ENCODE measurements around the gene SPRYD3. TPM values are rescaled to one million over a fixed set of nuclear protein-coding genes. Genes with fewer than 3 reads are reported as not detected.
"Not testable (repeated sequence)": the region's sequence is repeated elsewhere in the genome, so short reads cannot be mapped to it uniquely, and the experiment has no call there.

The SPRYD3 gene, protein sequence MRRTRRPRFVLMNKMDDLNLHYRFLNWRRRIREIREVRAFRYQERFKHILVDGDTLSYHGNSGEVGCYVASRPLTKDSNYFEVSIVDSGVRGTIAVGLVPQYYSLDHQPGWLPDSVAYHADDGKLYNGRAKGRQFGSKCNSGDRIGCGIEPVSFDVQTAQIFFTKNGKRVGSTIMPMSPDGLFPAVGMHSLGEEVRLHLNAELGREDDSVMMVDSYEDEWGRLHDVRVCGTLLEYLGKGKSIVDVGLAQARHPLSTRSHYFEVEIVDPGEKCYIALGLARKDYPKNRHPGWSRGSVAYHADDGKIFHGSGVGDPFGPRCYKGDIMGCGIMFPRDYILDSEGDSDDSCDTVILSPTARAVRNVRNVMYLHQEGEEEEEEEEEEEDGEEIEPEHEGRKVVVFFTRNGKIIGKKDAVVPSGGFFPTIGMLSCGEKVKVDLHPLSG
- total RNA-seq = 9.4 TPM

DNA sequence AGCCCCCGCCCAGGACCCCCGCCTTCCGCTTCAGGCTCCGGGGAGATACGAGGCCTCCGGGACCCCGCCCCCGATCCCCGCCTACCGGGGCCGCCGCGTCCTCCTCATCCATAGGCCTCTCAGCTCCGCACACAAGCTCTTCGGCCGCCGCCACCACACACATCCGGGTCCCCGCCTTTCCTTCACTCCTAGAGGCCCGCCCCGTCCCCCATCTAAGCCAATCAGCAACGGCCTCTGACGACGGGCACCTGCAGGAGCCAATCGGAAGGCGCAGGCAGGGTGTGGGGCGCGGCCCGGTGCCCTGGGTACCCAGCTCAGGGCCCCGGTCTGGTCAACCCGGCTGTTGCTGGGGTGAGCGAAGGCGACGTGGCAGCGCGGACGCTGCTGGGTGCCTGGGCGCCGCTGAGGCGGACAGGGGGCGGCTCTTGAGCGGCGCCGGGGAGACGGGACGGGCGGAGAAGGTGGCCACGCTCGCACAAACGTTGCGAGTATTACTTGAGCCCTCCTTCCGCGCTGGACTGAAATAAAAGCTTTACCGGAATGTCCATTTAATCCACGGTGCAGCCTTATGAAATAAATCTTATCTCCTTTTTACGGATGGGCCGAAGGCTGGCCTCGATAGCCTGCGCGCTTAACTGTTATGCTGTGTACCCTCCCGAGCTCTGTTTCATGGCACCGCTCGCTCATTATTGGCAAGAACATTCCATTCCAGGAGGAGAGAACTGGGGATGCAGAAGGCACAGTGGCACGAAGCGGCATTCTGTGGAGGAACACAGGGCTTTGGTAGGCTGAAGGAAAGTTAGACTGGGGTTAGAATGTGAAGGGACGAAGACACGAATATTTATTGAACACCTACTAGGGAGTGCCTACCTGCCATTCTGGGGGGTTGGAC lies at the start of gene SPRYD3:
Gene SPRYD3, minus strand, starts transcription at position 165 of the 892 bp plus-strand sequence. Its CDS starts 57 bp downstream, at position 108.
- Histone ChIP-seq H3K4me1 (ENCODE audit: insufficient read depth, low read length) (peaks cover 21% of the 10 kb centered on the region), H3K4me3 (ENCODE audit: low read length) (peak within 1 kb of the TSS; percentile 62), H3K9me3 (ENCODE audit: low read depth, low read length) (no peaks in the 10 kb centered on the region), H3K27me3 (ENCODE audit: insufficient read depth, low read length) (no peaks in the 10 kb centered on the region)

DNA sequence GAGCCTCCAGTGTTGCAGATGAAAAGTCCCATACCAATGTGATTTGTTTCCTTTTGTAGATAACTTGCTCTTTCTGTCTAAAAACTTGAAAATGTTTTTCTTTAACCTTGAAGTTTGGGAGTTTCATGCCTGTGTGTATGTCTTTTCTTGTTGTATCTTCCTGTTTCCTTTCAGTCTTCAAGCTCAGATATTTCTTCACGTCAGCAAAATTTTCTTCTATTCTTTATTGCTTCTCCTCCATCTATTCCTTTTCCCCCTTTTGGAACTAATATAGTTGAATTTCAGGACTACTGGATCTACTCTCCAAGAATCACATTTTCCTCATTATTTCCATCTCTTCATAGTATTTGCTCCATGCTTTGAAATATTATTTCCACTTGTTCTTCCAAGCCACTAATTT lies 48.0 kb upstream of the SPRYD3 start:
- H3K4me1 ChIP-seq (ENCODE audit: insufficient read depth, low read length) = peaks cover 24% of the 10 kb centered on the region
- H3K9me3 ChIP-seq (ENCODE audit: low read depth, low read length) = no peaks in the 10 kb centered on the region

DNA sequence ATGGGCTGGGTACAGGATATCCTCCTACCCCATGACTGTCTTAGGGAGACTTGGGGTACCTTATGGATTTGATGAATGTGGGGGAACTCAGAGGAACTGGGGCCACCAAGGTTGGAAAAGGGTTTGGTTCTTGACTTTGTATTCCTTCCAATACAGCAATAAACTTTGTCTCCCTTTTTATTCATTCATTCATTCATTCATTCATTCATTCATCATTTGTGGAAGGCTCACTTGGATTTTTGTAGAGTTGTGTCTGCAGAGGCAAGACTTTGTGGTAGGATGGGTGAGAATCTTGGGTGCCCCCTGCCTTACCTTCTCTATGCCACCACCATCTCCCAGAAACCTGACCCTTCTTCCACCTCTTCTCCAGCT lies 45.1 kb upstream of the SPRYD3 start:
- H3K27me3 ChIP-seq (ENCODE audit: insufficient read depth, low read length) = no peaks in the 10 kb centered on the region
- no peak overlapping the region for H3K4me3 ChIP-seq (ENCODE audit: low read length)
- peaks cover 12% of the 10 kb centered on the region for H3K4me1 ChIP-seq (ENCODE audit: insufficient read depth, low read length)
- H3K9me3 ChIP-seq (ENCODE audit: low read depth, low read length) = no peaks in the 10 kb centered on the region

More for the DNA sequence above, 48.0 kb upstream of the SPRYD3 start:
- no peaks in the 10 kb centered on the region for H3K27me3 ChIP-seq (ENCODE audit: insufficient read depth, low read length)
- H3K4me3 ChIP-seq (ENCODE audit: low read length) = no peak overlapping the region

DNA sequence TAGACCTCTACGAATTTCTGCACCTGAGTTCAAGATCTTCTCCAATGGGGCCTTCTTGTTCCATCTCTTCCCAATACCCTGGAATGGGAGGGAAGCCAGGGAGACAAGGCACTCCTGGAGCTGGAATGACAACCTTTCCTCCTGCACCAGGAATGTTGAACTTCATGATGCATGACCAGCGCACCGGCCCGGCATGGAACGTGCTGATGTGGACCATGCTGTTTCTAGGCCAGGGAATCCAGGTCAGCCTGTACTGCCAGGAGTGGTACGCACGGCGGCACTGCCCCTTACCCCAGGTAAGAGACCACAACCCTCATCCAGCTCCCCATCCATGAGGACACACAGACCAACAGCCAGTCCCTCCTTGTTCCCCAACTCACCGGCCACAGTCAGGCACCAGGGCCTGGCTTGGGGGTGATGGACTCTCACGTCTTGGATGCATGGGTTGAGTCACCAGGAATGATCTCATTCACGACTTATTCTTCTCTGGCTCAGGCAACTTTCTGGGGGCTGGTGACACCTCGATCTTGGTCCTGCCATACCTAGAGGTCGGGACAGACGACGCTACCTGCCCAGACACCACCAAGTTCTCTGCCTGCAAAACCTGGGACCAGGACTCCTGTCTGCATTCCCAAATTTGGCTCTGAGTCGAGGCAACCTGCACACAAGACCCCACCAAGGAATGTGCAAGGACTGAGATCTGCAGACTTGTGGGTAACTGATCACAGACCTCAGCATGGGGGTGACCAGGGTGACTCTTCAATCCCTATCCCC lies 44.6 kb upstream of the SPRYD3 start:
- Histone ChIP-seq H3K9me3 (ENCODE audit: low read depth, low read length) (no peaks in the 10 kb centered on the region), H3K27me3 (ENCODE audit: insufficient read depth, low read length) (no peaks in the 10 kb centered on the region), H3K4me1 (ENCODE audit: insufficient read depth, low read length) (peaks cover 6% of the 10 kb centered on the region), H3K4me3 (ENCODE audit: low read length) (no peak overlapping the region)

DNA sequence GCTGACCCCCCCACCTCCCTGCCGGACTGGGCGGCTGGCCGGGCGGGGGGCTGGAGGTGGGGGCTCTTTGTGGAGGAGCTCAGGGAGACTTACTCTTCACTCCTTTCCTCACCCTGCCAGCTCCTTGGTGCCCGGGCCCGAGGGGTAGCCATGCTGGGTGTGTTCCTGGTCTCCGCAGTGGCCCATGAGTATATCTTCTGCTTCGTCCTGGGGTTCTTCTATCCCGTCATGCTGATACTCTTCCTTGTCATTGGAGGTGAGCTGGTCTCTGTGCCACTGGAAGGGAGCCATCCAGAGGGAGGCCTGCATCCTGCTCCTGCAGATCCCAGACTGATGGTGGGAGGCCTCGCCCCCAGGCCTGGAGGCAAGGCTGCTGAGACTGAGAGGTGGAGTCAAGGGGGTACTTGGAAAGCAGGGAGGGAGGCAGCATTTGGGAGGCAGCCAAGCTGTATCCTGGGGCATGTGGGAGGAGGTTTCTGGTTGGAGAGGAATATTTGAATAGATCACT lies 43.8 kb upstream of the SPRYD3 start:
- H3K27me3 ChIP-seq (ENCODE audit: insufficient read depth, low read length) = no peaks in the 10 kb centered on the region
- no peaks in the 10 kb centered on the region for H3K9me3 ChIP-seq (ENCODE audit: low read depth, low read length)
- H3K4me1 ChIP-seq (ENCODE audit: insufficient read depth, low read length) = peaks cover 4% of the 10 kb centered on the region
- H3K4me3 ChIP-seq (ENCODE audit: low read length) = no peak overlapping the region

DNA sequence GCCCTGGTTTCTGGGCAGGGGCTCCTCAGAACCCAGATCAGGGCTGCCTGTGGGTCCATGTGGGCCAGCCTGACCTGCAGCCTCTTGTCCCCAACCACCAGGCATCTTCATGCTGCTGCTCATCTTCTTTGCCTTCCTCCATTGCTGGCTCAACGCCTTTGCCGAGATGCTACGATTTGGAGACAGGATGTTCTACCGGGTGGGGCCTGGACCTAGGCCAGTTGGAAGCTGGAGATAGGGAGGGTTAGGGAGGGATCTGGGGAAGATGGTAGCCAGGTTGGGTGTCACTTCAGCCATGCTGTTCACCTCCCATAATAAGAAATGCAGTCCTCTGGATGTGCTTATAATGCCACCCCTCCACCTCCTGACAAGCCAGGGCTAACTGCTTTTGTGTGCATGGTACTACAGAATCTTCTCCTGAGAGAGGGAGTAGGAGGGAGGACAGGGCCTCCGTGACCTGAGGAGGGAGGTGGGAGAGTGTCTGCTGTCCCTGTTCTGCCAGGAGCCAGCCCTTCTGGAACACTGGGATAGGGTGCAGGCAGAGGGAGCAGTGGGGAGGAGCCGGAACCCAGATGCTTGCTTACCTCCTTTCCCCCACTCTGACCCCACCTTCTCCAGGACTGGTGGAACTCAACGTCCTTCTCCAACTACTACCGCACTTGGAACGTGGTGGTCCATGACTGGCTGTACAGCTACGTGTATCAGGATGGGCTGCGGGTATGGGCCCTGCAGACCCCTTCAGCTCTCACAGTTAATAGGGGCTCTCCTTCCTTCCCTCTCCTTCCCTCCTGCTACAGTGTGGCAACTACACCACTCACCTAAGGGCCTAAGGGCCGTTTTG lies 41.7 kb upstream of the SPRYD3 start:
- no peak overlapping the region for H3K4me3 ChIP-seq (ENCODE audit: low read length)
- no peaks in the 10 kb centered on the region for H3K27me3 ChIP-seq (ENCODE audit: insufficient read depth, low read length)
- no peaks in the 10 kb centered on the region for H3K9me3 ChIP-seq (ENCODE audit: low read depth, low read length)
- H3K4me1 ChIP-seq (ENCODE audit: insufficient read depth, low read length) = no peaks in the 10 kb centered on the region

DNA sequence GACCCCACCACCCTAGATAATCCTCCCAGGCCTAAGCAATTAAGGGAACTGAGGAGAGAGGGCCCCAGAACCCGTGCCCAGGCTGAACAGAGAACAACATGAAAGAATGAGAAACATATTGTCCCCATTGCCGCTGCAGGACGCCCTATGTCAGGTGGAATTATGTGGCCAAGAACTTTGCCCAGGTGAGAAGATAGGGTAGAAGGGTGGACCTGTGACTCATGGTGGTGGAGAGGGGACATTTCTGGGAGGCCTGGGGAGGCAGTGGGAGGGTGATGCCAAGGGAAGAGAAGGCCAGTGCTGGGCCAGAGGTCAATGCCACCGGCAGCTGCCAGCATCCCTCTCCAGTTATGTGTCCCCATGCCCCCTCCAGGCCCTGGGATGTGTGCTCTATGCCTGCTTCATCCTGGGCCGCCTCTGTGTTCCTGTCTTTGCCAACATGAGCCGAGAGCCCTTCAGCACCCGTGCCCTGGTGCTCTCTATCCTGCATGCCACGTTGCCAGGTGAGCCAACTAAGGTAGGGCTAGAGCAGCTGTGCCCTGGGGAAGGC lies 39.6 kb upstream of the SPRYD3 start:
- Histone ChIP-seq H3K27me3 (ENCODE audit: insufficient read depth, low read length) (no peaks in the 10 kb centered on the region), H3K4me1 (ENCODE audit: insufficient read depth, low read length) (no peaks in the 10 kb centered on the region), H3K9me3 (ENCODE audit: low read depth, low read length) (no peaks in the 10 kb centered on the region), H3K4me3 (ENCODE audit: low read length) (no peak overlapping the region)

DNA sequence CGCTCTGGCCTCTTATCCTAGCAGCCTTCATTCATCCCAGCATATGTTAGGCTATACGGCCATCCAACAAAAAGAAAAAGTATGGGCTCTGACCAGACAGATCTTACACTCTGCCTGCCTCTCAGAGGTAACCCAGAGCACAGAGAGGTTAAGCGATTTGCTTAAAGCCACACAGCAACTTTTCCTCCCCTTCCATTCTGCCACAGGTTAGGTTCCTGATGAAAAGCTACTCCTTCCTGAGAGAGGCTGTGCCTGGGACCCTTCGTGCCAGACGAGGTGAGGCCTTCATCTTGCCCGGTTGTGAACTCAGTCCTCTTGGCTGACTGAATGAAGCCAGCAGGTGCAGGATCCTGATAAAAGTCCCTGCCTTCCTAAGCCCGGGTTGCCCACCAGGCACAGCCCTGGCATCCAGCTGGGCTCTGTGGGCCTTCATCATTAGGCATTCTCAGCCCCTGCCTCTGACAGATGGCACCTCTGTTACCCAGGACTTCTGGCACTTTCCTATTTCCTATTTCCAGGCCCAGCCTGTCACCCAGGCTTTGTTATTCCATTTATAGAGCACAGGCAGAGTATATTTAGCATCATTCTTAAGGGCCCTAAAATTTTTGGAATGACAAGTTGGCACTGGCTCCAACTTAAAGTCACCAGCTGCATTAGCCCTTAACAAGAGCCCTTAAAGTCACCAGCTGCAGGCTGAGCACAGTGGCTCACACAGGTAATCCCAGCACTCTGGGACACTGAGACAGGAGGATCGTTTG lies 36.9 kb upstream of the SPRYD3 start:
- no peaks in the 10 kb centered on the region for H3K9me3 ChIP-seq (ENCODE audit: low read depth, low read length)
- no peaks in the 10 kb centered on the region for H3K4me1 ChIP-seq (ENCODE audit: insufficient read depth, low read length)
- no peak overlapping the region for H3K4me3 ChIP-seq (ENCODE audit: low read length)
- no peaks in the 10 kb centered on the region for H3K27me3 ChIP-seq (ENCODE audit: insufficient read depth, low read length)

DNA sequence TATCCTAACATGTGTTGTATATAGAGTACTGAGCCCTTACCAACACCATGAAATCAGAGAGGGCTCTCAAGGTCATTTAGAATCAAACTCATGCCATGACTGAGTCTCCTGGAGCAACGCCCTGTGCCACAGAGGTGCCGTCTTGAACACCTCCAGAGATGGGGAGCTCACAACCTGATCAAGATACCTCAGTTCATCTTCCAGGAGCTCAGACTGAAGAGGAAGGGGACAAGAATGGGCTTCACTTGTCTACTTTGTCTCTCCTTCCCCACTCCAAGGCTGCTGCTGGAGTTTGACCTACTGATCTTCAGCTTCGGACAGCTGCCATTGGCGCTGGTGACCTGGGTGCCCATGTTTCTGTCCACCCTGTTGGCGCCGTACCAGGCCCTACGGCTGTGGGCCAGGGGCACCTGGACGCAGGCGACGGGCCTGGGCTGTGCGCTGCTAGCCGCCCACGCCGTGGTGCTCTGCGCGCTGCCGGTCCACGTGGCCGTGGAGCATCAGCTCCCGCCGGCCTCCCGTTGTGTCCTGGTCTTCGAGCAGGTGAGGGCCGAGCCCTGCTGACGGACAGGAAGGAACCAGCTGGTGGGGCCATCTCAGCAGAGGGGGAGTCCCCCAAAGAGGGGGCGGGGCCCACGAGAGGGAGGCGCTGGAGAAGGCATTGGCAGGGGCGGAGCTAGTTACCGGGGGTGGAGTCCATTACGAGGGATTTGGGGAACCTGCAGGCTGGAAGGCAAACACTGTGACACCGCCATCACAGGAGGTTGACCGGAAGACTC lies 36.1 kb upstream of the SPRYD3 start:
- Histone ChIP-seq H3K4me3 (ENCODE audit: low read length) (no peak overlapping the region), H3K9me3 (ENCODE audit: low read depth, low read length) (no peaks in the 10 kb centered on the region), H3K27me3 (ENCODE audit: insufficient read depth, low read length) (no peaks in the 10 kb centered on the region), H3K4me1 (ENCODE audit: insufficient read depth, low read length) (no peaks in the 10 kb centered on the region)

DNA sequence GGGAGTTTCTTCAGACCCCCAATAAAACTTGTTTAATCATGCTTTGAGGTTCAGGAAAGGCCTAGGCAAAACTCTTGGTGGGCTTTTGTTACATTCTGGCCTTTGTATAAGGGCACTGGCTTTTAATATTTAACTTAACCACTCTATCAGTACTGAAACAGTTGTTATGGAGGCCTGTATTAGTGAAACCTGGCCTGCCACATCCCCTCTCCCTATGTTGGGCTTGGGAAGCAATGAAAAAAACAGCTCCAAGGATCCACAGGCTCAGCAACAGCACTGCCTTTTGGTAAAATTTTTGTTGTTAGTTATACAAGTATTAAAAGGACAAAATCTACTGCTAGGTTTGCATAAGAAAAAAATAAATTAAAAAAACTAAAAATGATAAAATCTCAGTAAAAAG lies 34.8 kb upstream of the SPRYD3 start:
- Histone ChIP-seq H3K4me3 (ENCODE audit: low read length) (no peak overlapping the region), H3K4me1 (ENCODE audit: insufficient read depth, low read length) (no peaks in the 10 kb centered on the region), H3K27me3 (ENCODE audit: insufficient read depth, low read length) (no peaks in the 10 kb centered on the region), H3K9me3 (ENCODE audit: low read depth, low read length) (no peaks in the 10 kb centered on the region)

DNA sequence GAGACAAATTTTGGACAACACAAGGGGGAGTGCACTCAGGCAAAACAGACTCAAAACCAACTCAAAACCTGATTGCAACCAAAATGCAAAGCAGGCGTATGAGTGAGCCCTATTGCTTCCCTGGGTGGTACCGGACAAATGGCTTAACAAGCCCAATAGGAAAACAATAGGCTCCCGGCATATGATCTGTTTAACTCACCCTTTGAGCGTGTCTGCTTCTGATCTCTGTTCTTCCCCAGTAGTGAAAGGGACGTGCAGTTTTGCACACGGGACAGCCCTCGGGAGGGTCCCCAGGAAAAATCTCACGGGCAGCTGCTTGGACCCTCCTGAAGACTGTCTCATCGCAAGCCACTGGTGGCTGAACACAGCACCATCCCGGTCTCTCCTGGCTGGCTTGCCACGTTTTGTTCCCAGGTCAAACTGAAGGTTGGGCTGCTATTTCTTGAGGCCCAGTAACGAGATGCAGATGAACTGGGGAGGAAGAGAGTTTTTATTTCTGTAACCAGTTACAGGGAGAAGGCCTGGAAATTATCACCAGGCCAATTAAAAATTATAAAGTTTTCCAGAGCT lies 34.0 kb upstream of the SPRYD3 start:
- H3K4me3 ChIP-seq (ENCODE audit: low read length) = no peak overlapping the region
- no peaks in the 10 kb centered on the region for H3K9me3 ChIP-seq (ENCODE audit: low read depth, low read length)
- no peaks in the 10 kb centered on the region for H3K27me3 ChIP-seq (ENCODE audit: insufficient read depth, low read length)
- H3K4me1 ChIP-seq (ENCODE audit: insufficient read depth, low read length) = no peaks in the 10 kb centered on the region

DNA sequence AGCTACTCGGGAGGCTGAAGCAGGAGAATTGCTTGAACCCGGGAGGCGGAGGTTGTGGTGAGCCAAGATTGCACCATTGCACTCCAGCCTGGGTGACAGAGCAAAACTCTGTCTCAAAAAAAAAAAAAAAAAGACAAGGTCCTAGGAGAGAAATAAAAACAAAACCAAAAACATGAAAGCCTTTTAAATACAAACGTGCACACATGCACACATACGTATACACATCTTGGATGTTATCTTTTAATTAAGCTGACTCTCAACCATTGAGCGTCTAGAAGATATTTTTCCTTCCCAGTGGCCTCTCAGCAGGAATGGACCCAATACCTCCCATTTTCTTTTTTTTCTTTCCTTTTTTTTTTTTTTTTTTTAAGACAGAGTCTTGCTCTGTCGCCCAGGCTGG lies 33.2 kb upstream of the SPRYD3 start:
- H3K9me3 ChIP-seq (ENCODE audit: low read depth, low read length); H3K4me3 ChIP-seq (ENCODE audit: low read length); H3K4me1 ChIP-seq (ENCODE audit: insufficient read depth, low read length); H3K27me3 ChIP-seq (ENCODE audit: insufficient read depth, low read length): not testable (repeated sequence)

All from mononuclear cell (primary cell).